Effector CD8-positive, alpha-beta T cell (primary cell): ENCODE results near the gene NSUN3.

Experiments used
- DNase-seq: peaks from one replicate; lab custom pipeline; 2025; lab: John Stamatoyannopoulos, UW

Gene NSUN3

GRCh38 chr3:94118390-94118789 is 55.5 kb downstream of the NSUN3 start:
- DNase-seq: no peak

- DNase-seq: no peak
These were observed 58.3 kb downstream of the NSUN3 start for GRCh38 chr3:94121161-94121560.

- no peak for DNase-seq
These were observed 64.3 kb downstream of the NSUN3 start for GRCh38 chr3:94127115-94127514.

- DNase-seq: no peak
These were observed 67.8 kb downstream of the NSUN3 start for GRCh38 chr3:94130690-94131089.

- no peak for DNase-seq
These were observed 69.9 kb downstream of the NSUN3 start for GRCh38 chr3:94132777-94133176.

GRCh38 chr3:94136133-94136532 is 73.3 kb downstream of the NSUN3 start:
- DNase-seq: no peak

GRCh38 chr3:94137377-94137776 is 74.5 kb downstream of the NSUN3 start:
- DNase-seq: no peak

GRCh38 chr3:94146455-94146854 is 83.6 kb downstream of the NSUN3 start:
- DNase-seq: no peak

GRCh38 chr3:94147012-94147411 is 84.2 kb downstream of the NSUN3 start:
- DNase-seq: no peak

- no peak for DNase-seq
These were observed 87.3 kb downstream of the NSUN3 start for GRCh38 chr3:94150113-94150512.

- DNase-seq: no peak
These were observed 93.8 kb downstream of the NSUN3 start for GRCh38 chr3:94156626-94157025.

- DNase-seq: no peak
These were observed 95.7 kb downstream of the NSUN3 start for GRCh38 chr3:94158512-94158911.

GRCh38 chr3:94159062-94159828 is 96.4 kb downstream of the NSUN3 start:
- DNase-seq: no peak

GRCh38 chr3:94162700-94163099 is 99.8 kb downstream of the NSUN3 start:
- no peak for DNase-seq

GRCh38 chr3:94167346-94167745 is 104.5 kb downstream of the NSUN3 start:
- no peak for DNase-seq

- DNase-seq: no peak
These were observed 104.9 kb downstream of the NSUN3 start for GRCh38 chr3:94167796-94168195.

GRCh38 chr3:94171954-94172353 is 109.1 kb downstream of the NSUN3 start:
- no peak for DNase-seq

GRCh38 chr3:94172695-94173310 is 109.9 kb downstream of the NSUN3 start:
- no peak for DNase-seq

- no peak for DNase-seq
These were observed 111.0 kb downstream of the NSUN3 start for GRCh38 chr3:94173673-94174434.

GRCh38 chr3:94175677-94176076 is 112.8 kb downstream of the NSUN3 start:
- DNase-seq: no peak

GRCh38 chr3:94176988-94177745 is 114.3 kb downstream of the NSUN3 start:
- no peak for DNase-seq
